Neural cell (in vitro differentiated cells): Measurements from ENCODE around the gene SLC6A3.

Experiments used
- CTCF ChIP-seq: fragments of 450-650 bp; IDR thresholded peaks from 2 replicates; pipeline ENCODE4 v1.5.1; 2014; ENCODE audit warnings: antibody characterized with exemption, mild to moderate bottlenecking, moderate library complexity; ENCODE audit not compliant: poor library complexity, severe bottlenecking
- EP300 ChIP-seq: fragments of 450-650 bp; conservative IDR thresholded peaks from 2 replicates; pipeline ENCODE4 v1.6.1; 2014; ENCODE audit warnings: antibody characterized with exemption, mild to moderate bottlenecking, moderate library complexity; ENCODE audit not compliant: poor library complexity, severe bottlenecking
- EZH2 ChIP-seq: fragments of 200-600, 300-800 bp; shearing (Covaris generic), sonication (generic); IDR thresholded peaks from 2 replicates; pipeline ENCODE4 v1.6.1; 2014; ENCODE audit warnings: antibody characterized with exemption, low read length, borderline replicate concordance, mild to moderate bottlenecking; ENCODE audit not compliant: insufficient read depth, poor library complexity, severe bottlenecking

DNA sequence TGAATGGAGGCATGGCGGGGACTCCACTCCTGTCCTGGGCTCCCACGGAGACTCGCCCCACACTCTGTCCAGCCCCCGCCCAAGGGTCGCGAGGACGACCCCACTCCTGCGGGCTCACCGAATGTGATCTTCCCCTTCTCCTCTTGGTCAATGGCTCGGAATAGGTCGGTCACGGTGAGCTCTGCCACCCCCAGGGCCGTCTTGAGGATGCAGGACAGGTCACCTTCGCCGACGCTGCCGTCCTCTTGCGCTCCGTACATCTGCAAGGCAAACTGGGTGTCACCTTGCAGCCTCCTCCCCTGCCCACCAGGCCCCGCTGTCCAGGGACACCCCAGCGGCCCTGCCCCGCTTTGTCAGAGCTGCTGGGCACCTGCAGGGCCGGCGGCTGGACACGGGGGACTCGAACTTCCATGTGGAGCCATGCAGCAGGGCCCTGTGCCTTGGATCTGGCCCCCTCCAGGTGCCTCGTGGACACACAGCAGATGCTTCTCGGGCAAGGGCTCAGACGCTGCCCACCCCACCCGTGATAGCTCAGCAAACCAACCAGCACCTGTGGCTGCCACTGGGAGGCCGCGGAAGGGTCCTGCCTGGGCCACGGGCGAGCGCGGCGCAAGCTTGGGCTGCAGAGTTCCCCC is 21.5 kb upstream of the SLC6A3 start:
- TF ChIP-seq CTCF = no peak
- no peak for TF ChIP-seq EZH2
- TF ChIP-seq EP300 = no peak
